ENCODE results near the gene NKAIN2.

The NKAIN2 gene

GRCh38 chr6:123830120-123830519 is 26.5 kb downstream of the NKAIN2 start:
- TF ChIP-seq CTCF (conservative IDR thresholded peaks at IDR 0.05), result no peak
- TF ChIP-seq ZFX (IDR thresholded peaks at IDR 0.05), result no peak
- no peak overlapping the region for H3K27ac ChIP-seq

- H3K27ac ChIP-seq, result no peak overlapping the region
- TF ChIP-seq CTCF (conservative IDR thresholded peaks at IDR 0.05) (no peak), ZFX (IDR thresholded peaks at IDR 0.05) (no peak)
These were observed 35.0 kb downstream of the NKAIN2 start for GRCh38 chr6:123838505-123839234.

GRCh38 chr6:123841067-123841896 is 37.6 kb downstream of the NKAIN2 start:
- no peak overlapping the region for H3K27ac ChIP-seq
- TF ChIP-seq CTCF (conservative IDR thresholded peaks at IDR 0.05) (no peak), ZFX (IDR thresholded peaks at IDR 0.05) (no peak)

GRCh38 chr6:123844011-123844410 is 40.3 kb downstream of the NKAIN2 start:
- no peak for TF ChIP-seq ZFX (IDR thresholded peaks at IDR 0.05)
- TF ChIP-seq CTCF (conservative IDR thresholded peaks at IDR 0.05), result no peak
- H3K27ac ChIP-seq, result no peak overlapping the region

- H3K27ac ChIP-seq, result no peak overlapping the region
- TF ChIP-seq ZFX (IDR thresholded peaks at IDR 0.05), result no peak
- TF ChIP-seq CTCF (conservative IDR thresholded peaks at IDR 0.05), result no peak
These were observed 44.7 kb downstream of the NKAIN2 start for GRCh38 chr6:123848347-123848746.

GRCh38 chr6:123849406-123849805 is 45.7 kb downstream of the NKAIN2 start:
- no peak for TF ChIP-seq ZFX (IDR thresholded peaks at IDR 0.05)
- TF ChIP-seq CTCF (conservative IDR thresholded peaks at IDR 0.05), result no peak
- no peak overlapping the region for H3K27ac ChIP-seq

GRCh38 chr6:123850555-123850954 is 46.9 kb downstream of the NKAIN2 start:
- H3K27ac ChIP-seq, result no peak overlapping the region

More at GRCh38 chr6:123850555-123850954, 46.9 kb downstream of the NKAIN2 start:
- no peak for TF ChIP-seq ZFX (IDR thresholded peaks at IDR 0.05)

Data from C4-2B (cell line).